ENCODE measurements around the gene DUSP2.

The DUSP2 gene

GRCh38 chr2:96151595-96152303 is 6.5 kb upstream of the DUSP2 start:
- no peak overlapping the region for H3K4me3 ChIP-seq (ENCODE audit: low read length)
- no peak overlapping the region for H3K27ac ChIP-seq (ENCODE audit: low read length)
- peaks cover 15% of the 10 kb centered on the region for H3K27me3 ChIP-seq (ENCODE audit: insufficient read depth, low read length)
- H3K4me1 ChIP-seq (ENCODE audit: insufficient read depth, low read length), result peaks cover 12% of the 10 kb centered on the region; the same call in 1 of the 2 replicates
- H3K9me3 ChIP-seq (ENCODE audit: insufficient read depth, low read depth, low read length), result no peaks in the 10 kb centered on the region
- H3K9ac ChIP-seq (ENCODE audit: low read depth, low read length), result no peak overlapping the region
- no peaks in the 10 kb centered on the region for H3K36me3 ChIP-seq (ENCODE audit: insufficient read depth, low read depth, low read length)

GRCh38 chr2:96150791-96151594 is 5.8 kb upstream of the DUSP2 start:
- peaks cover 12% of the 10 kb centered on the region; the same call in 1 of the 2 replicates for H3K4me1 ChIP-seq (ENCODE audit: insufficient read depth, low read length)
- no peak overlapping the region for H3K4me3 ChIP-seq (ENCODE audit: low read length)
- H3K36me3 ChIP-seq (ENCODE audit: insufficient read depth, low read depth, low read length), result no peaks in the 10 kb centered on the region
- no peak overlapping the region for H3K27ac ChIP-seq (ENCODE audit: low read length)
- H3K27me3 ChIP-seq (ENCODE audit: insufficient read depth, low read length), result peaks cover 22% of the 10 kb centered on the region
- H3K9ac ChIP-seq (ENCODE audit: low read depth, low read length), result no peak overlapping the region
- no peaks in the 10 kb centered on the region for H3K9me3 ChIP-seq (ENCODE audit: insufficient read depth, low read depth, low read length)

GRCh38 chr2:96150007-96150640 is 4.9 kb upstream of the DUSP2 start:
- no peaks in the 10 kb centered on the region for H3K36me3 ChIP-seq (ENCODE audit: insufficient read depth, low read depth, low read length)

GRCh38 chr2:96148410-96149217 is 3.4 kb upstream of the DUSP2 start:
- H3K27me3 ChIP-seq (ENCODE audit: insufficient read depth, low read length), result peaks cover 45% of the 10 kb centered on the region
- peaks cover 16% of the 10 kb centered on the region; the same call in 1 of the 2 replicates for H3K4me1 ChIP-seq (ENCODE audit: insufficient read depth, low read length)
- H3K9me3 ChIP-seq (ENCODE audit: insufficient read depth, low read depth, low read length), result no peaks in the 10 kb centered on the region
- H3K27ac ChIP-seq (ENCODE audit: low read length), result no peak overlapping the region
- no peak overlapping the region; the same call in 1 of the 2 replicates for H3K9ac ChIP-seq (ENCODE audit: low read depth, low read length)
- H3K4me3 ChIP-seq (ENCODE audit: low read length), result peak overlapping the region; percentile 7; the same call in 1 of the 2 replicates
- peaks cover 2% of the 10 kb centered on the region; the same call in 1 of the 2 replicates for H3K36me3 ChIP-seq (ENCODE audit: insufficient read depth, low read depth, low read length)

More at GRCh38 chr2:96150007-96150640, 4.9 kb upstream of the DUSP2 start:
- Histone ChIP-seq H3K9ac (ENCODE audit: low read depth, low read length) (no peak overlapping the region), H3K9me3 (ENCODE audit: insufficient read depth, low read depth, low read length) (no peaks in the 10 kb centered on the region), H3K27ac (ENCODE audit: low read length) (no peak overlapping the region), H3K4me3 (ENCODE audit: low read length) (no peak overlapping the region), H3K4me1 (ENCODE audit: insufficient read depth, low read length) (peaks cover 16% of the 10 kb centered on the region; the same call in 1 of the 2 replicates), H3K27me3 (ENCODE audit: insufficient read depth, low read length) (peaks cover 31% of the 10 kb centered on the region)

GRCh38 chr2:96147593-96148201 is 2.5 kb upstream of the DUSP2 start:
- peak overlapping the region; percentile 7; the same call in 1 of the 2 replicates for H3K4me3 ChIP-seq (ENCODE audit: low read length)
- H3K4me1 ChIP-seq (ENCODE audit: insufficient read depth, low read length), result peaks cover 16% of the 10 kb centered on the region; the same call in 1 of the 2 replicates
- peaks cover 9% of the 10 kb centered on the region; the same call in 1 of the 2 replicates for H3K36me3 ChIP-seq (ENCODE audit: insufficient read depth, low read depth, low read length)
- no peaks in the 10 kb centered on the region for H3K9me3 ChIP-seq (ENCODE audit: insufficient read depth, low read depth, low read length)
- peaks cover 45% of the 10 kb centered on the region for H3K27me3 ChIP-seq (ENCODE audit: insufficient read depth, low read length)
- no peak overlapping the region for H3K27ac ChIP-seq (ENCODE audit: low read length)
- no peak overlapping the region; the same call in 1 of the 2 replicates for H3K9ac ChIP-seq (ENCODE audit: low read depth, low read length)

GRCh38 chr2:96146881-96147592 is 1.8 kb upstream of the DUSP2 start:
- no peak overlapping the region for H3K9ac ChIP-seq (ENCODE audit: low read depth, low read length)
- peaks cover 9% of the 10 kb centered on the region; the same call in 1 of the 2 replicates for H3K36me3 ChIP-seq (ENCODE audit: insufficient read depth, low read depth, low read length)
- H3K4me3 ChIP-seq (ENCODE audit: low read length), result no peak overlapping the region
- H3K4me1 ChIP-seq (ENCODE audit: insufficient read depth, low read length), result peaks cover 12% of the 10 kb centered on the region; the same call in 1 of the 2 replicates
- H3K27me3 ChIP-seq (ENCODE audit: insufficient read depth, low read length), result peaks cover 45% of the 10 kb centered on the region
- H3K27ac ChIP-seq (ENCODE audit: low read length), result no peak overlapping the region
- H3K9me3 ChIP-seq (ENCODE audit: insufficient read depth, low read depth, low read length), result no peaks in the 10 kb centered on the region

- H3K27me3 ChIP-seq (ENCODE audit: insufficient read depth, low read length), result peaks cover 45% of the 10 kb centered on the region
- no peaks in the 10 kb centered on the region for H3K9me3 ChIP-seq (ENCODE audit: insufficient read depth, low read depth, low read length)
- H3K4me3 ChIP-seq (ENCODE audit: low read length), result no peak overlapping the region
- no peak overlapping the region for H3K9ac ChIP-seq (ENCODE audit: low read depth, low read length)
- H3K4me1 ChIP-seq (ENCODE audit: insufficient read depth, low read length), result peaks cover 11% of the 10 kb centered on the region; the same call in 1 of the 2 replicates
- peaks cover 9% of the 10 kb centered on the region; the same call in 1 of the 2 replicates for H3K36me3 ChIP-seq (ENCODE audit: insufficient read depth, low read depth, low read length)
- H3K27ac ChIP-seq (ENCODE audit: low read length), result no peak overlapping the region
These were observed 1.1 kb upstream of the DUSP2 start for GRCh38 chr2:96146153-96146880.

- H3K4me3 ChIP-seq (ENCODE audit: low read length), result peak overlapping the region; percentile 79; the same call in 1 of the 2 replicates
- no peak overlapping the region for H3K9ac ChIP-seq (ENCODE audit: low read depth, low read length)
- H3K9me3 ChIP-seq (ENCODE audit: insufficient read depth, low read depth, low read length), result no peaks in the 10 kb centered on the region
- H3K27me3 ChIP-seq (ENCODE audit: insufficient read depth, low read length), result peaks cover 45% of the 10 kb centered on the region
- H3K27ac ChIP-seq (ENCODE audit: low read length), result no peak overlapping the region
- H3K4me1 ChIP-seq (ENCODE audit: insufficient read depth, low read length), result peaks cover 11% of the 10 kb centered on the region; the same call in 1 of the 2 replicates
- peaks cover 9% of the 10 kb centered on the region; the same call in 1 of the 2 replicates for H3K36me3 ChIP-seq (ENCODE audit: insufficient read depth, low read depth, low read length)
These were observed 560 bp upstream of the DUSP2 start for GRCh38 chr2:96145848-96146152.

GRCh38 chr2:96144481-96145035 is 682 bp downstream of the DUSP2 start:
- peak overlapping the region; percentile 79 for H3K4me3 ChIP-seq (ENCODE audit: low read length)
- peaks cover 9% of the 10 kb centered on the region; the same call in 1 of the 2 replicates for H3K36me3 ChIP-seq (ENCODE audit: insufficient read depth, low read depth, low read length)
- no peaks in the 10 kb centered on the region for H3K9me3 ChIP-seq (ENCODE audit: insufficient read depth, low read depth, low read length)
- peaks cover 11% of the 10 kb centered on the region; the same call in 1 of the 2 replicates for H3K4me1 ChIP-seq (ENCODE audit: insufficient read depth, low read length)
- peak overlapping the region; percentile 61; the same call in 1 of the 2 replicates for H3K9ac ChIP-seq (ENCODE audit: low read depth, low read length)
- no peak overlapping the region for H3K27ac ChIP-seq (ENCODE audit: low read length)
- peaks cover 45% of the 10 kb centered on the region for H3K27me3 ChIP-seq (ENCODE audit: insufficient read depth, low read length)

Data from iPS-20b (cell line).